PC-9 (cell line): ENCODE results near the gene JOSD1. TPM values are rescaled to one million over a fixed set of nuclear protein-coding genes. Genes with fewer than 3 reads are reported as not detected.

Experiments
- BruUV-seq: library from RNA; stranded (reverse); fragments of 400-500 nt; replicated peaks from 2 replicates; lab custom pipeline; 2021; lab: Mats Ljungman, UMichigan
- CTCF ChIA-PET: fragments of 300-600 bp; sonication (Branson Sonifier 250); formaldehyde crosslinking; loops from one replicate; lab custom pipeline; 2022; ENCODE audit warnings: antibody characterized with exemption; lab: Charles Lee
- POLR2A ChIA-PET: fragments of 300-600 bp; sonication (Branson Sonifier 250); formaldehyde crosslinking; loops from one replicate; lab custom pipeline; 2022; ENCODE audit warnings: antibody characterized with exemption; ENCODE audit not compliant: unreplicated experiment; lab: Charles Lee
- DNase-seq, 2 experiments: peaks; one replicate each; pipeline versions ENCODE4 v3.0.0 to v3.0.0-alpha.2; 2015 to 2022; ENCODE audit warnings: mixed read lengths in 1 of 2
- H2AFZ ChIP-seq: fragments of 200-600 bp; sonication (generic); 2 replicates; pipeline ENCODE4 v1.8.1; 2017; ENCODE audit warnings: antibody characterized with exemption
- H3F3A ChIP-seq: fragments of 200-600 bp; sonication (generic); 2 replicates; pipeline ENCODE4 v1.8.1; 2017; ENCODE audit warnings: antibody characterized with exemption, mild to moderate bottlenecking, low read depth; ENCODE audit not compliant: insufficient read depth
- H3K27ac ChIP-seq: fragments of 200-600 bp; sonication (generic); 2 replicates; pipeline ENCODE4 v1.6.1; 2016; ENCODE audit warnings: mixed run types
- H3K27me3 ChIP-seq: fragments of 200-600 bp; sonication (generic); 2 replicates; pipeline ENCODE4 v1.6.1; 2016; ENCODE audit warnings: low read depth, mixed run types; ENCODE audit not compliant: insufficient read depth
- H3K36me3 ChIP-seq: fragments of 200-600 bp; sonication (generic); 2 replicates; pipeline ENCODE4 v1.6.1; 2016; ENCODE audit warnings: low read depth, mixed run types
- H3K4me1 ChIP-seq: fragments of 200-600 bp; sonication (generic); replicated peaks from 2 replicates; pipeline ENCODE4 v1.6.1; 2016; ENCODE audit warnings: mixed run types; ENCODE audit not compliant: insufficient read depth
- H3K4me2 ChIP-seq: fragments of 200-600 bp; sonication (generic); 2 replicates; pipeline ENCODE4 v1.6.1; 2017; ENCODE audit warnings: mixed run types
- H3K4me3 ChIP-seq: fragments of 200-600 bp; sonication (generic); 2 replicates; pipeline ENCODE4 v1.6.1; 2016; ENCODE audit warnings: mixed run types
- H3K79me2 ChIP-seq: fragments of 200-600 bp; sonication (generic); 2 replicates; pipeline ENCODE4 v1.6.1; 2017; ENCODE audit warnings: low read depth, mixed run types
- H3K9me2 ChIP-seq: fragments of 200-600 bp; sonication (generic); 2 replicates; pipeline ENCODE4 v1.8.1; 2017; ENCODE audit warnings: mild to moderate bottlenecking; ENCODE audit not compliant: insufficient read depth
- H3K9me3 ChIP-seq: fragments of 200-600 bp; sonication (generic); 2 replicates; pipeline ENCODE4 v1.8.1; 2016; ENCODE audit warnings: low read depth; ENCODE audit not compliant: insufficient read depth
- H4K20me1 ChIP-seq: fragments of 200-600 bp; sonication (generic); 2 replicates; pipeline ENCODE4 v1.8.1; 2017; ENCODE audit not compliant: insufficient read depth
- EZH2 ChIP-seq: fragments of 200-600 bp; sonication (generic); IDR thresholded peaks from 2 replicates; pipeline ENCODE4 v1.8.0; 2017; ENCODE audit warnings: antibody characterized with exemption, low read depth
- intact Hi-C: fragments of 100-400 bp; cut with micrococcal nuclease; formaldehyde crosslinking; loops from one replicate; pipeline ENCODE4 v1.10.0; 2022; ENCODE audit not compliant: unreplicated experiment
- total RNA-seq: library from RNA; stranded (reverse); gene quantifications from 2 replicates; pipeline ENCODE4 v1.2.3, GENCODE V29; 2021
- TF ChIP-seq, protein P1 (sequence below): fragments of 200-600 bp; sonication (generic); conservative IDR thresholded peaks from 2 replicates; pipeline ENCODE4 v1.6.1; 2017; ENCODE audit warnings: mixed run types, antibody characterized with exemption, mild to moderate bottlenecking, moderate library complexity

JOSD1 gene
- total RNA-seq, 1 experiment from 2014 or later: 102 TPM

DNA sequence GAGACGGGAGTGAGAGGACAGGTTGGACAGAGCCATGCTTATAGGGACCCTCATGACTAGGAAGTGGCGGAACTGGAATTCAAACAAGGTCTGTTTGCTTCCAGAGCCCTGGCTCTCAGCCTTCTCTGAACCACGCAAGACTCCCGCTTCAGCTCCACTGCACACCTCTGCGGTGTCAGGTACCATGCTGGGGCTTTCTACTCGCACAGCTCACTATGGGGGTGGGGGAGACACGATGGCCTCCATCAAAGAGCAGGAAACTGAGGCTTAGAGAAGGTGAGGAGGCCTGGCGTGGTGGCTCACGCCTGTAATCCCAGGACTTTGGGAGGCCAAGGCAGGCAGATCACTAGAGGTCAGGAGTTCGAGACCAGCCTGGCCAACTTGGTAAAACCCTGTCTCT lies 40.8 kb upstream of the JOSD1 start:
- H3K79me2 ChIP-seq: no peaks in the 10 kb centered on the region
- H3K9me3 ChIP-seq: no peaks in the 10 kb centered on the region
- peaks cover 44% of the 10 kb centered on the region; the same call in 1 of the 2 replicates for H3F3A ChIP-seq
- ChIA-PET POLR2A (no interaction called here), CTCF (no interaction called here)
- peaks cover 38% of the 10 kb centered on the region for H3K36me3 ChIP-seq
- no peak overlapping the region for H3K4me3 ChIP-seq
- no peak for DNase-seq
- H4K20me1 ChIP-seq: no peaks in the 10 kb centered on the region; the same call in 1 of the 2 replicates
- no peaks in the 10 kb centered on the region for H3K9me2 ChIP-seq
- H3K27me3 ChIP-seq: no peaks in the 10 kb centered on the region
- intact Hi-C loops: no loop called here
- H3K4me1 ChIP-seq: no peaks in the 10 kb centered on the region
- no peak overlapping the region for H3K27ac ChIP-seq
- TF ChIP-seq EZH2: no peak
- TF ChIP-seq, protein P1, sequence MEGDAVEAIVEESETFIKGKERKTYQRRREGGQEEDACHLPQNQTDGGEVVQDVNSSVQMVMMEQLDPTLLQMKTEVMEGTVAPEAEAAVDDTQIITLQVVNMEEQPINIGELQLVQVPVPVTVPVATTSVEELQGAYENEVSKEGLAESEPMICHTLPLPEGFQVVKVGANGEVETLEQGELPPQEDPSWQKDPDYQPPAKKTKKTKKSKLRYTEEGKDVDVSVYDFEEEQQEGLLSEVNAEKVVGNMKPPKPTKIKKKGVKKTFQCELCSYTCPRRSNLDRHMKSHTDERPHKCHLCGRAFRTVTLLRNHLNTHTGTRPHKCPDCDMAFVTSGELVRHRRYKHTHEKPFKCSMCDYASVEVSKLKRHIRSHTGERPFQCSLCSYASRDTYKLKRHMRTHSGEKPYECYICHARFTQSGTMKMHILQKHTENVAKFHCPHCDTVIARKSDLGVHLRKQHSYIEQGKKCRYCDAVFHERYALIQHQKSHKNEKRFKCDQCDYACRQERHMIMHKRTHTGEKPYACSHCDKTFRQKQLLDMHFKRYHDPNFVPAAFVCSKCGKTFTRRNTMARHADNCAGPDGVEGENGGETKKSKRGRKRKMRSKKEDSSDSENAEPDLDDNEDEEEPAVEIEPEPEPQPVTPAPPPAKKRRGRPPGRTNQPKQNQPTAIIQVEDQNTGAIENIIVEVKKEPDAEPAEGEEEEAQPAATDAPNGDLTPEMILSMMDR: no peak
- no peak overlapping the region for H2AFZ ChIP-seq
- BruUV-seq: no TSS peak
- no peak overlapping the region for H3K4me2 ChIP-seq

DNA sequence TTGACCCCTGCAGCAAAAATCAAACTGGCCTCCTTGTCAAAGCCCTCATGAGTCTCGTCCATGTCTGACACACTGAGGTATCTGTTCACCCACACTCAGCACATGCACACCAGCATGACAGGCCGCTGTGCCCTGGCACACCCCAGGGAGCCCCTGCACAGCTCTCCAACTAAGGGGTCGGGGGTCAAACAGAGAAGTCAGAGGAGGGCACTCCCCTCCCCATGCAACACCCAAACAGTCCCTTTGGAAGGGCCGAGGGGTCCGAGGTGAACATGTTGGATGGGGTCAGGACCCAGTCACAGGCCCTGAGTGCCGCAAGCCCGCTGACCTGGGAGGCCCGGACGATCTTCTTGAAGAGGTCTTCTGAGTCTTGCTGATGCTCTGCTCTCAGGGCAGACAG lies 40.4 kb upstream of the JOSD1 start:
- H4K20me1 ChIP-seq: no peaks in the 10 kb centered on the region; the same call in 1 of the 2 replicates
- H3K4me1 ChIP-seq: no peaks in the 10 kb centered on the region
- no peak for DNase-seq
- H3K27me3 ChIP-seq: no peaks in the 10 kb centered on the region
- no peaks in the 10 kb centered on the region for H3K9me3 ChIP-seq
- no peaks in the 10 kb centered on the region for H3K9me2 ChIP-seq
- intact Hi-C loops: no loop called here
- no TSS peak for BruUV-seq
- no peak overlapping the region for H3K27ac ChIP-seq
- ChIA-PET POLR2A (no interaction called here), CTCF (no interaction called here)
- H3K4me3 ChIP-seq: no peak overlapping the region
- H3K4me2 ChIP-seq: no peak overlapping the region
- peaks cover 38% of the 10 kb centered on the region for H3K36me3 ChIP-seq
- TF ChIP-seq, protein P1: no peak
- no peak for TF ChIP-seq EZH2
- H2AFZ ChIP-seq: no peak overlapping the region
- H3K79me2 ChIP-seq: no peaks in the 10 kb centered on the region
- peaks cover 42% of the 10 kb centered on the region; the same call in 1 of the 2 replicates for H3F3A ChIP-seq

DNA sequence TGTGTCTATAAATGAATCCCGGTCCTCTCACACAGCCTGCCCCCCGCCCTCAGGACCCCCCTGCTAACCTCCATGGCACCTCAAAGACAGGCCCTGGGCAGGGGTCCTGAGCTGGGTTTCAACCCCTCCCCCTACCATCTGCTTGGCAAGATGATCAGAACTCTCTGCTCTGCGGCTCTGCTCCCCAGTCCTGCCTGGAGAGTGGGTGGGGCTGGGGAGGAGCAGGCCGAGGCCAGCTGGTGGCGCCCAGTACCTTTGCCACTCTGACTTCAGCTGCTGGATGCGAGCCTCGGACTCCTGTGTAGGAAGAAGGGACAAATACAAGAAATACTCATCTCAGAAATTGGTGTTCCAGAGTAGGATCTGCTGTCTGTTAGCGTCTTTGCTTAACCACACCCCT lies 40.0 kb upstream of the JOSD1 start:
- Histone ChIP-seq H2AFZ (no peak overlapping the region), H3K4me2 (no peak overlapping the region), H3K9me3 (no peaks in the 10 kb centered on the region), H3K4me3 (no peak overlapping the region), H3K4me1 (no peaks in the 10 kb centered on the region), H3K36me3 (peaks cover 41% of the 10 kb centered on the region), H4K20me1 (no peaks in the 10 kb centered on the region), H3K79me2 (no peaks in the 10 kb centered on the region), H3K27ac (no peak overlapping the region), H3K27me3 (no peaks in the 10 kb centered on the region), H3F3A (peaks cover 41% of the 10 kb centered on the region; the same call in 1 of the 2 replicates), H3K9me2 (no peaks in the 10 kb centered on the region)
- TF ChIP-seq EZH2: no peak
- TF ChIP-seq, protein P1: no peak
- intact Hi-C loops: no loop called here
- no peak for DNase-seq
- ChIA-PET POLR2A (no interaction called here), CTCF (no interaction called here)
- BruUV-seq: no TSS peak
